ENCODE measurements around the gene TCERG1.

DNA sequence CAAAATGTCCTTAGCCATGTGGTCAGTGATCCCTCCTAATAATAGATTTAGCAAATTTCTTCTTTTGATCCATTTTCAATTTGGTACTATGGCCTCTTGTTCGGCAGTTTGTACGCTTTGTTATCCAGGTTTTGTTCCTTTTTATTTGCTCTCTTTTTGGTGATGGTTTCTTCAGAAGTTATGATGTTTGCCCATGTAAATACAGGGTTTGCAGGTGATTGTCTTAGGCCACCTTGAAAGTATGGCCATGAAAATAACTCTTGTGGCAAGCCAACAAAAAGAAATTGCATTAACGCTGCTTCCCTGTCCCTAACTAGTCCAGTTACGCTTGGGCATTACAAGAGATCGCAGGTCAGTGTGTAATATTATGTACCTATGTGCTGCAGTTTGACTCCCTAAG, 60.3 kb downstream of the TCERG1 start:
- TF ChIP-seq, protein P1, sequence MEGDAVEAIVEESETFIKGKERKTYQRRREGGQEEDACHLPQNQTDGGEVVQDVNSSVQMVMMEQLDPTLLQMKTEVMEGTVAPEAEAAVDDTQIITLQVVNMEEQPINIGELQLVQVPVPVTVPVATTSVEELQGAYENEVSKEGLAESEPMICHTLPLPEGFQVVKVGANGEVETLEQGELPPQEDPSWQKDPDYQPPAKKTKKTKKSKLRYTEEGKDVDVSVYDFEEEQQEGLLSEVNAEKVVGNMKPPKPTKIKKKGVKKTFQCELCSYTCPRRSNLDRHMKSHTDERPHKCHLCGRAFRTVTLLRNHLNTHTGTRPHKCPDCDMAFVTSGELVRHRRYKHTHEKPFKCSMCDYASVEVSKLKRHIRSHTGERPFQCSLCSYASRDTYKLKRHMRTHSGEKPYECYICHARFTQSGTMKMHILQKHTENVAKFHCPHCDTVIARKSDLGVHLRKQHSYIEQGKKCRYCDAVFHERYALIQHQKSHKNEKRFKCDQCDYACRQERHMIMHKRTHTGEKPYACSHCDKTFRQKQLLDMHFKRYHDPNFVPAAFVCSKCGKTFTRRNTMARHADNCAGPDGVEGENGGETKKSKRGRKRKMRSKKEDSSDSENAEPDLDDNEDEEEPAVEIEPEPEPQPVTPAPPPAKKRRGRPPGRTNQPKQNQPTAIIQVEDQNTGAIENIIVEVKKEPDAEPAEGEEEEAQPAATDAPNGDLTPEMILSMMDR (IDR thresholded peaks at IDR 0.05), result no peak
- TF ChIP-seq EP300 (IDR thresholded peaks at IDR 0.05), result no peak

All from ovary (tissue), 3 donors.